H7 (cell line): ENCODE results near the gene PITX3. TPM values are rescaled to one million over a fixed set of nuclear protein-coding genes. Genes with fewer than 3 reads are reported as not detected.

ENCODE experiments used
- DNase-seq: peaks from one replicate; pipeline ENCODE4 v3.0.0; 2012
- H3K27me3 ChIP-seq: 2 replicates; pipeline ENCODE4 v1.6.0; 2011; ENCODE audit warnings: mild to moderate bottlenecking, low read length; ENCODE audit not compliant: control insufficient read depth, insufficient read depth
- H3K36me3 ChIP-seq: replicated peaks from 2 replicates; pipeline ENCODE4 v1.5.1; 2011; ENCODE audit warnings: low read length; ENCODE audit not compliant: control insufficient read depth, insufficient read depth
- H3K4me3 ChIP-seq: 2 replicates; pipeline ENCODE4 v1.5.1; 2011; ENCODE audit warnings: low read depth, mild to moderate bottlenecking, control low read depth, low read length, moderate library complexity; ENCODE audit not compliant: insufficient read depth
- total RNA-seq: library from RNA; depleted of rRNA; stranded (reverse); fragments of >200 nt; shearing (Covaris generic); gene quantifications from 2 replicates; pipeline ENCODE4 v1.2.3, GENCODE V29; 2014; rRNA removed

Gene PITX3
- 0.17 TPM in 1 of 2 replicates, not detected in the other for total RNA-seq

- Histone ChIP-seq H3K27me3 (peaks cover 63% of the 10 kb centered on the region), H3K4me3 (peak within 1 kb of the TSS; percentile 67), H3K36me3 (no peaks in the 10 kb centered on the region)
- DNase-seq = peak; percentile 100
Observed at GRCh38 chr10:102241444-102242117, at the start of gene PITX3. Gene PITX3, minus strand, starts transcription at chr10:102241512. Its CDS starts 9,432 bp downstream, at chr10:102232080.

- DNase-seq = no peak
- Histone ChIP-seq H3K27me3 (no peaks in the 10 kb centered on the region), H3K4me3 (no peak overlapping the region), H3K36me3 (no peaks in the 10 kb centered on the region)
Observed at GRCh38 chr10:102289840-102290239, 48.5 kb upstream of the PITX3 start.

- H3K27me3 ChIP-seq = no peaks in the 10 kb centered on the region
- no peaks in the 10 kb centered on the region for H3K36me3 ChIP-seq
- no peak for DNase-seq
- no peak overlapping the region for H3K4me3 ChIP-seq
Observed at GRCh38 chr10:102289356-102289755, 48.0 kb upstream of the PITX3 start.

- Histone ChIP-seq H3K4me3 (no peak overlapping the region), H3K27me3 (no peaks in the 10 kb centered on the region), H3K36me3 (no peaks in the 10 kb centered on the region)
- no peak for DNase-seq
Observed at GRCh38 chr10:102287991-102288390, 46.7 kb upstream of the PITX3 start.

- DNase-seq = no peak
- Histone ChIP-seq H3K27me3 (no peaks in the 10 kb centered on the region), H3K36me3 (no peaks in the 10 kb centered on the region), H3K4me3 (no peak overlapping the region)
Observed at GRCh38 chr10:102287538-102287937, 46.2 kb upstream of the PITX3 start.

- no peak for DNase-seq
- no peaks in the 10 kb centered on the region for H3K36me3 ChIP-seq
- no peaks in the 10 kb centered on the region for H3K27me3 ChIP-seq
- no peak overlapping the region for H3K4me3 ChIP-seq
Observed at GRCh38 chr10:102286216-102286615, 44.9 kb upstream of the PITX3 start.

- no peaks in the 10 kb centered on the region for H3K27me3 ChIP-seq
- no peak overlapping the region for H3K4me3 ChIP-seq
- DNase-seq = no peak
- H3K36me3 ChIP-seq = no peaks in the 10 kb centered on the region
Observed at GRCh38 chr10:102285133-102285532, 43.8 kb upstream of the PITX3 start.

- no peaks in the 10 kb centered on the region for H3K36me3 ChIP-seq
- H3K4me3 ChIP-seq = no peak overlapping the region
- H3K27me3 ChIP-seq = no peaks in the 10 kb centered on the region
- DNase-seq = no peak
Observed at GRCh38 chr10:102284531-102284930, 43.2 kb upstream of the PITX3 start.

- no peak for DNase-seq
- Histone ChIP-seq H3K4me3 (no peak overlapping the region), H3K36me3 (no peaks in the 10 kb centered on the region), H3K27me3 (no peaks in the 10 kb centered on the region)
Observed at GRCh38 chr10:102283890-102284289, 42.6 kb upstream of the PITX3 start.

GRCh38 chr10:102283488-102283887, 42.2 kb upstream of the PITX3 start:
- DNase-seq = no peak
- Histone ChIP-seq H3K27me3 (no peaks in the 10 kb centered on the region), H3K36me3 (no peaks in the 10 kb centered on the region), H3K4me3 (no peak overlapping the region)

- H3K36me3 ChIP-seq = no peaks in the 10 kb centered on the region
- H3K4me3 ChIP-seq = no peak overlapping the region
- no peaks in the 10 kb centered on the region for H3K27me3 ChIP-seq
- DNase-seq = no peak
Observed at GRCh38 chr10:102281102-102281487, 39.8 kb upstream of the PITX3 start.

GRCh38 chr10:102280397-102281101, 39.2 kb upstream of the PITX3 start:
- DNase-seq = no peak
- Histone ChIP-seq H3K36me3 (no peaks in the 10 kb centered on the region), H3K4me3 (no peak overlapping the region), H3K27me3 (no peaks in the 10 kb centered on the region)

GRCh38 chr10:102279104-102279503, 37.8 kb upstream of the PITX3 start:
- Histone ChIP-seq H3K36me3 (no peaks in the 10 kb centered on the region), H3K4me3 (no peak overlapping the region), H3K27me3 (no peaks in the 10 kb centered on the region)
- DNase-seq = no peak

GRCh38 chr10:102275343-102275742, 34.0 kb upstream of the PITX3 start:
- no peak for DNase-seq
- no peaks in the 10 kb centered on the region for H3K36me3 ChIP-seq
- no peak overlapping the region for H3K4me3 ChIP-seq
- H3K27me3 ChIP-seq = no peaks in the 10 kb centered on the region

- Histone ChIP-seq H3K36me3 (no peaks in the 10 kb centered on the region), H3K4me3 (no peak overlapping the region), H3K27me3 (no peaks in the 10 kb centered on the region)
- DNase-seq = no peak
Observed at GRCh38 chr10:102274062-102274461, 32.8 kb upstream of the PITX3 start.
